ENCODE data around the gene SPI1. TPM values are rescaled to one million over a fixed set of nuclear protein-coding genes. Genes with fewer than 3 reads are reported as not detected.

Gene SPI1
- not detected in 2 replicates for total RNA-seq

DNA sequence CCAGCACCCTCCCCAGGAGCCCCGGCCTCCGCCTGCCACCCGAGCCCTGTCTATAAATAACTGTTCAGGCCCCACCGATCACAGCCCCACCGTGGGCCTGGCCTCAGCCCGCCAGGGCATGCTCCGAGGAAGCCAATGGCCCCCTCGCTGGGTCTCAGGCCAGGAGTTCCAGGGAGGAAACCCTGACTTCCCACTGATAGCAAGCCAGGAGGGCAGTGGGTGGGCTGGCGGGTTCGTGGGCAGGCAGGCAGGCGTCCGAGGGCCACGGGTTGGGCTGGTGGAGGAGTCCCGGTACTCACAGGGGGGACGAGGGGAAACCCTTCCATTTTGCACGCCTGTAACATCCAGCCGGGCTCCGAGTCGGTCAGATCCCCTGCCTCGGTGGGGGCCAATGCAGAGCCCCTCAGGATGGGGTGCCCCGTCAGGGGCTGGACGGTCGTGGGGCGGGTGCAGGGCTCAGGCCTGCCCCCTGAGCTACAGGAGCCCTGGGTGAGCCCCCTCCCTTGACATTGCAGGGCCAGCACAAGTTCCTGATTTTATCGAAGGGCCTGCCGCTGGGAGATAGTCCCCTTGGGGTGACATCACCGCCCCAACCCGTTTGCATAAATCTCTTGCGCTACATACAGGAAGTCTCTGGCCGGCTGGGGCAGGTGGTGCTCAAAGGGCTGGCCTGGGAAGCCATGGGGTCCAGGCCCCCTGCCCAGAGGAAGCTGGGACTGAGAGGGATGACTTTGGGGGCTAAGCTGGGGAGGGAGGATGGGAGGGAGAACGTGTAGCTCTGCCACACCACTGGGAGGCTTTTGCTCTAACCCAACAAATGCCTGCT lies at the start of gene SPI1:
Gene SPI1 (minus strand): TSS at position 538 of the 826 bp plus-strand sequence. CDS start 194 bp downstream, at position 344.

GRCh38 chr11:47426062-47426956 lies 48.0 kb upstream of the SPI1 start, which contains the start of gene PSMC3:
PSMC3 (minus strand) TSS chr11:47426439; CDS start chr11:47426279, 160 bp downstream.

DNA sequence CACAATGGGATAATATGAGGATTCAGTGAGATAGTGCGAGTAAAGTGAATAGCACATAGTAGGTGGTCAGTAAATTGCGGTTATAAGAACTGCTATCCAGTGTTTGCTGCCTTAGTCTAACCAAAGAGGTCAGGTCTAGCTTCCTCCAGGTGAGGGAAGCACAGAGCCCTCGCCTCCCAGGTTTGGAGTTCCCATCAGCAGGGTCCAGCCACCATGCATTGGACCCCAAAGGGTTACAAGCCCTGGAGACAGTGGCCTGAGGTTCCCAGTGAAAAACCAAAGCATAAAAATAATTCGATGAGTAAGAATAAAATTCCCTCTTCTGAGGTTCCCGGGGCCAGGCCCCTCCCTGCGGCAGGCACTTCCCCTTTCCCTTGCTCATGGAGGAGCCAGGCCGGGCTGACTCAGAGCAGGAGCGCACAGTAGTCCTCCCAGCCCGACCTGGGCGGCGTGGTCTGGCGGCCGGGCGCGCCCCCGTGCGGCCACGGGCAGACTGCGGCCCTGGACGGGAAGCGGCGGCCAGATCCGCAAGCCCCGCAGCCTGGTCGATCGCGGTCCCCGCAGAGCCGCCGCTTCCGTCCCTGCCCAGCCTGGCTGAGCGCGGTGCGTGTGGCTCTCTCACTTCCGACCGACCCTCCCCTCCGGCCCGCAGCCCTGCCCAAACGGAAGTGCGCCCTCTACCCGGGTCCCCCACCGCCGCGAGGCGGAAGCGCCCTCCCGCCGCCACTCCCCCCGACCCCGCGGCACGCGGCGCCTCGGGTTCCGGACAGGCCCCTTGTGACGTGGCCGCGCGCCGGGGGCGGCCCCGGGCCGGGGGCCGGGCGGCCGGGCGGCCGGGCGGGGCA lies 29.6 kb upstream of the SPI1 start, which contains the start of gene SLC39A13:
Gene SLC39A13 (plus strand): TSS at position 845 of the 845 bp plus-strand sequence. CDS start 1,505 bp downstream, outside the sequence.

DNA sequence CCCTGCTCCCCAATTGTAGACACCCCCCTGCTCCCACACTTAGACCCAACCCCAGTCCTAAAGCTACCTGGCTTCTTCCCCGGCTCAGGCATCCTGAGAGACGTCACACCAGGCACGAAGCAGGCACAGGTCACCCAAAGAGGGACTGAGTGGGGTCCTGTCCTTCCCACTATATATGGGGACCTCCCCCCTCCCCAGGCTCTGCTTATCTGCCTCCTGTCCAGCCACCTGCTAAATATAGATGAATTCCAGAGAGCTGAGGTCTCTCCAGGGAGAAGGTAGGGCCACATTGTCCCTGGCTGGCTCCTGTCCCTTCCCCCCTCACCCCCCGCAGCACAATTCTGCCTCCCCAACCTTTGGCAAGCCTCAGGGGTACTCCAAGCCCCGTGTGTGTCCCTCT lies 25.8 kb downstream of the SPI1 start, which contains the start of gene MYBPC3:
Gene MYBPC3 (minus strand): TSS at position 147 of the 400 bp plus-strand sequence. CDS start 55 bp downstream, at position 92.

Other genes starting within 250 kb of the SPI1 start
- 73.9 and 79.1 TPM in 2 replicates for gene ARFGAP2, start 201.7 kb downstream of the SPI1 start, total RNA-seq
- 11.5 and 16.7 TPM in 2 replicates for gene PACSIN3, start 192.1 kb downstream of the SPI1 start, total RNA-seq
- 58.8 and 73.9 TPM in 2 replicates for gene DDB2, start 163.6 kb downstream of the SPI1 start, total RNA-seq
- gene ACP2, start 129.7 kb downstream of the SPI1 start, total RNA-seq, result 15.7 and 16.0 TPM in 2 replicates
- gene NR1H3, start 120.6 kb downstream of the SPI1 start, total RNA-seq, result 4.0 and 5.9 TPM in 2 replicates
- 13.0 and 19.7 TPM in 2 replicates for gene MADD, start 108.4 kb downstream of the SPI1 start, total RNA-seq
- not detected in 2 replicates for gene MYBPC3, start 25.8 kb downstream of the SPI1 start, total RNA-seq
- gene SLC39A13, start 30.0 kb upstream of the SPI1 start, total RNA-seq, result 40.1 and 61.8 TPM in 2 replicates
- 204 and 267 TPM in 2 replicates for gene PSMC3, start 47.9 kb upstream of the SPI1 start, total RNA-seq
- gene RAPSN, start 70.6 kb upstream of the SPI1 start, total RNA-seq, result 0.19 and 0.27 TPM in 2 replicates
- gene CELF1, start 174.6 kb upstream of the SPI1 start, total RNA-seq, result 70.4 and 89.4 TPM in 2 replicates
- gene PTPMT1, start 187.1 kb upstream of the SPI1 start, total RNA-seq, result 76.9 and 84.1 TPM in 2 replicates
- gene KBTBD4, start 200.4 kb upstream of the SPI1 start, total RNA-seq, result 18.5 and 24.2 TPM in 2 replicates
- 71.4 and 85.6 TPM in 2 replicates for gene NDUFS3, start 200.5 kb upstream of the SPI1 start, total RNA-seq
- gene FAM180B, start 208.1 kb upstream of the SPI1 start, total RNA-seq, result 0.09 TPM in 1 of 2 replicates, not detected in the other
- gene C1QTNF4, start 215.9 kb upstream of the SPI1 start, total RNA-seq, result 0.18 and 0.28 TPM in 2 replicates

Measured in endothelial cell of coronary artery (primary cell).